HG03457 (cell line): ENCODE data around the gene PCDHB14.
"Not testable (repeated sequence)": the region's sequence is repeated elsewhere in the genome, so short reads cannot be mapped to it uniquely, and the experiment has no call there.

Experiments
- ATAC-seq: cut with Tn5 transposase; IDR thresholded peaks from one replicate; pipeline ENCODE4 v1.9.1; 2021; ENCODE audit warnings: moderate number of reproducible peaks; ENCODE audit not compliant: unreplicated experiment

Gene PCDHB14

DNA sequence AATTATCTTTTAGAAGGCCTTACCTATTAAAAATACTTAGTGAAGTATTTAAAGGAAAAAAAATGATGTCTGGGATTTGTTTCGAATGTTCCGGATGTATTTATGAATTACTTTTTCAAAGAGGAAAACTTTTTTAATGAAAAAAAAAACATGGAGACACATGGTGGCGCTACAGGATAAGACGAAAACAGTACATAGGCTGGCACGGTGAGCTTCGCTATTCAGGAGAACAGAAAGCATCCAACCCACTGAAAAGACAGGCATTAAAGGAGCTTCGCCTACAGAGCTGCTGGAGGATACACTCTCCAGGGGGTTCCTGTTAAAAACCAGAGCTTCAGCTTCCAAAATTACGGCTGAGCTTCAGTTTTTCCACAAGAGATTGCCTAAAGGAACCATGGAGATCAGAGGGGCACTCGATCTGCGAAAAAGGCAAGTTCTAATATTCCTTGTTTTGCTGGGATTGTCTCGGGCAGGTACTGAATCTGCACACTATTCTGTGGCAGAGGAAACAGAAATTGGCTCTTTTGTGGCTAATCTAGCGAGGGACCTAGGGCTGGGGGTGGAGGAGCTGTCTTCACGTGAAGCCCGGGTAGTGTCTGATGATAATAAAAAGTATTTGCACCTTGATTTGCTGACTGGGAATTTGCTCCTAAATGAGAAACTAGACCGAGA lies at the start of gene PCDHB14:
TSS of gene PCDHB14 (plus strand) at position 232 of the 672 bp plus-strand sequence. CDS start at position 395, 163 bp downstream.
- no peak for ATAC-seq

DNA sequence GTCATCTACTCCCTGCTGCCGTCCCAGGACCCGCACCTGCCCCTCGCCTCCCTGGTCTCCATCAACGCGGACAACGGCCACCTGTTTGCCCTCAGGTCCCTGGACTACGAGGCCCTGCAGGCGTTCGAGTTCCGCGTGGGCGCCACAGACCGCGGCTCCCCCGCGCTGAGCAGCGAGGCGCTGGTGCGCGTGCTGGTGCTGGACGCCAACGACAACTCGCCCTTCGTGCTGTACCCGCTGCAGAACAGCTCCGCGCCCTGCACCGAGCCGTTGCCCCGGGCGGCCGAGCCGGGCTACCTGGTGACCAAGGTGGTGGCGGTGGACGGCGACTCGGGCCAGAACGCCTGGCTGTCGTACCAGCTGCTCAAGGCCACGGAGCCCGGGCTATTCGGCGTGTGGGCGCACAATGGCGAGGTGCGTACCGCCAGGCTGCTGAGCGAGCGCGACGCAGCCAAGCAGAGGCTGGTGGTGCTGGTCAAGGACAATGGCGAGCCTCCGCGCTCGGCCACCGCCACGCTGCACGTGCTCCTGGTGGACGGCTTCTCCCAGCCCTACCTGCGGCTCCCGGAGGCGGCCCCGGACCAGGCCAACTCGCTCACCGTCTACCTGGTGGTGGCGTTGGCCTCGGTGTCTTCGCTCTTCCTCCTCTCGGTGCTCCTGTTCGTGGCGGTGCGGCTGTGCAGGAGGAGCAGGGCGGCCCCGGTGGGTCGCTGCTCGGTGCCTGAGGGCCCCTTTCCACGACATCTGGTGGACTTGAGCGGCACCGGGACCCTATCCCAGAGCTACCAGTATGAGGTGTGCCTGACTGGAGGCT lies 48.6 kb upstream of the PCDHB14 start:
- ATAC-seq = not testable (repeated sequence)

DNA sequence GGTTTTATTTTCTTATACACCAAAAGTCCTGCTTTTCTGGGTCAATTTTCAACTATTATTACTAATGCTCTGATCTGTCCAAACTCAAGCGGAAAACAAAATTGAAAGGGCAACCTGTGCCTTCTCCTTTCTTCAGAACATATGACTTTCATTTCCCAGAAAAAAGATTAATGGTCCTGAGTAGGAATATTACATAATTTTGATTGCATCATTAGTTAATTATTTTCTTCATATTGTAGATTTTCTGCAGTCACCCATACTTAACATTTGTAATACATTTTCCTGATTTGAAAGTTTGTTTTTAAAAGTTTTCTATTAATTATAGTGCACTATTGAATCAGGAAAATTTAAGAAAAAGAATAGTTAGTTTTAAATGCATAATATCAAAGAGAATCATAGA lies 47.2 kb upstream of the PCDHB14 start:
- no peak for ATAC-seq

DNA sequence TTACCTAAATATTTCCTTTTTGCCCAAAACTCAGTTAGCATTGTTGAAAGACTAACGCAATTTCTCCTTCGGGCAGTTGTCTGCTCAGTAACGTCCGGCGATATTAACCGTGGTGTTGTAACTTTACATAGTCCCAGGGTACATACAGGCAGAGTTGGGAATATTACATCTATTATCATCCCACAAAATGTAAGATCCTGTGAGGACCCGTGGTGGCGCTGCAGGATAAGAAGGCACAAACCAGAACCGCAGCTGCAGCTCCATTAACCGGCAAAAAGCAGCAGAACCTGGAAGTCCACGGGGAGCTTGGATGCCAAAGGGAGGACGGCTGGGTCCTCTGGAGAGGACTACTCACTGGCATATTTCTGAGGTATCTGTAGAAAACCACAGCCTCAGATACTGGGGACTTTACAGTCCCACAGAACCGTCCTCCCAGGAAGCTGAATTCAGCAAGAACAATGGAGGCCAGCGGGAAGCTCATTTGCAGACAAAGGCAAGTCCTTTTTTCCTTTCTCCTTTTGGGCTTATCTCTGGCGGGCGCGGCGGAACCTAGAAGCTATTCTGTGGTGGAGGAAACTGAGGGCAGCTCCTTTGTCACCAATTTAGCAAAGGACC lies 45.5 kb upstream of the PCDHB14 start, which contains the start of gene PCDHB8:
TSS of gene PCDHB8 (plus strand) at position 214 of the 615 bp plus-strand sequence. CDS start at position 459, 245 bp downstream.
- ATAC-seq = not testable (repeated sequence)

DNA sequence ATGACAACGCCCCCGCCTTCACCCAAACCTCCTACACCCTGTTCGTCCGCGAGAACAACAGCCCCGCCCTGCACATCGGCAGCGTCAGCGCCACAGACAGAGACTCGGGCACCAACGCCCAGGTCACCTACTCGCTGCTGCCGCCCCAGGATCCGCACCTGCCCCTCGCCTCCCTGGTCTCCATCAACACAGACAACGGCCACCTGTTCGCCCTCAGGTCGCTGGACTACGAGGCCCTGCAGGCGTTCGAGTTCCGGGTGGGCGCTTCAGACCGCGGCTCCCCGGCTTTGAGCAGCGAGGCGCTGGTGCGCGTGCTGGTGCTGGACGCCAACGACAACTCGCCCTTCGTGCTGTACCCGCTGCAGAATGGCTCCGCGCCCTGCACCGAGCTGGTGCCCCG lies 43.8 kb upstream of the PCDHB14 start:
- ATAC-seq = not testable (repeated sequence)

DNA sequence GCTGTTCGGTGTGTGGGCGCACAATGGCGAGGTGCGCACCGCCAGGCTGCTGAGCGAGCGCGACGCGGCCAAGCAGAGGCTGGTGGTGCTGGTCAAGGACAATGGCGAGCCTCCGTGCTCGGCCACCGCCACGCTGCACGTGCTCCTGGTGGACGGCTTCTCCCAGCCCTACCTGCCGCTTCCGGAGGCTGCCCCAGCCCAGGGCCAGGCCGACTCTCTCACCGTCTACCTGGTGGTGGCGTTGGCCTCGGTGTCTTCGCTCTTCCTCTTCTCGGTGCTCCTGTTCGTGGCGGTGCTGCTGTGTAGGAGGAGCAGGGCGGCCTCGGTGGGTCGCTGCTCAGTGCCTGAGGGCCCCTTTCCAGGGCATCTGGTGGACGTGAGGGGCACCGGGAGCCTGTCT lies 43.3 kb upstream of the PCDHB14 start:
- ATAC-seq = not testable (repeated sequence)

DNA sequence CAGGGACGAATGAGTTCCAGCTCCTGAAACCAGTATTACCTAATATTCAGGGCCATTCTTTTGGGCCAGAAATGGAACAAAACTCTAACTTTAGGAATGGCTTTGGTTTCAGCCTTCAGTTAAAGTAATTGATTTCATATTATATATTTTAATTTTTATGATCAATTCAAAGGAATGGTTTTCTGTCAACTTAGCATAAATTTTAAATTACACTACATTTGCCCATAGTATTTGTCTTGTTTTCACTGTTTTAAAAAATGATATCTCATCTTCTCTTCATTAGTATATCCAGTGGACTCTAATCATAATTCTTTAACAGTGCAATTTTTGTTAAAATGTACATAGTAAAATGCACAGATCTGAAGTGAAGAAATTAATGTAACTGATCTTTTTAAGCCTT lies 42.8 kb upstream of the PCDHB14 start:
- ATAC-seq = no peak

DNA sequence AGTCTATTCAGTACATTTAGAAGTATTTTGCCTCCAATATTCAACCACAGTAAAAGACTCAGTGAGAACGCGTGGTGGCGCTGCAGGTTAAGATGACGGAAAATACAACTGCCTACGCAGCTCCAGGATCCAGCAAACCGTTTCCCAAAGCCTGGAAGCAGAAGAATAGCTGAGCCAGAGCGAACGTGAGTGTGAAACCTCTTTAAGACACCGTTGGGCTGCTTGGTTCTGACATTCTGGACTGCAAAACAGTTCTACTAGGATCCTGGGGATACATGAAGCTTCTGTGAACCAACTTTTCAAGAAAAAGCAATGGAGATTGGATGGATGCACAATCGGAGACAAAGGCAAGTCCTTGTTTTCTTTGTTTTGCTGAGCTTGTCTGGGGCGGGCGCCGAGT lies 40.9 kb upstream of the PCDHB14 start, which contains the start of gene PCDHB16:
TSS of gene PCDHB16 (plus strand) at position 140 of the 400 bp plus-strand sequence. CDS start at position 313, 173 bp downstream.
- ATAC-seq = no peak

DNA sequence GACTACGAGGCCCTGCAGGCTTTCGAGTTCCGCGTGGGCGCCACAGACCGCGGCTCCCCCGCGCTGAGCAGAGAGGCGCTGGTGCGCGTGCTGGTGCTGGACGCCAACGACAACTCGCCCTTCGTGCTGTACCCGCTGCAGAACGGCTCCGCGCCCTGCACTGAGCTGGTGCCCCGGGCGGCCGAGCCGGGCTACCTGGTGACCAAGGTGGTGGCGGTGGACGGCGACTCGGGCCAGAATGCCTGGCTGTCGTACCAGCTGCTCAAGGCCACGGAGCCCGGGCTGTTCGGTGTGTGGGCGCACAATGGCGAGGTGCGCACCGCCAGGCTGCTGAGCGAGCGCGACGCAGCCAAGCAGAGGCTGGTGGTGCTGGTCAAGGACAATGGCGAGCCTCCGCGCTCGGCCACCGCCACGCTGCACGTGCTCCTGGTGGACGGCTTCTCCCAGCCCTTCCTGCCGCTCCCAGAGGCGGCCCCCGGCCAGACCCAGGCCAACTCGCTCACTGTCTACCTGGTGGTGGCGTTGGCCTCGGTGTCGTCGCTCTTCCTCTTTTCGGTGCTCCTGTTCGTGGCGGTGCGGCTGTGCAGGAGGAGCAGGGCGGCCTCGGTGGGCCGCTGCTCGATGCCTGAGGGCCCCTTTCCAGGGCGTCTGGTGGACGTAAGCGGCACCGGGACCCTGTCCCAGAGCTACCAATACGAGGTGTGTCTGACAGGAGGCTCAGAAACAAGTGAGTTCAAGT lies 38.9 kb upstream of the PCDHB14 start:
- ATAC-seq = not testable (repeated sequence)

DNA sequence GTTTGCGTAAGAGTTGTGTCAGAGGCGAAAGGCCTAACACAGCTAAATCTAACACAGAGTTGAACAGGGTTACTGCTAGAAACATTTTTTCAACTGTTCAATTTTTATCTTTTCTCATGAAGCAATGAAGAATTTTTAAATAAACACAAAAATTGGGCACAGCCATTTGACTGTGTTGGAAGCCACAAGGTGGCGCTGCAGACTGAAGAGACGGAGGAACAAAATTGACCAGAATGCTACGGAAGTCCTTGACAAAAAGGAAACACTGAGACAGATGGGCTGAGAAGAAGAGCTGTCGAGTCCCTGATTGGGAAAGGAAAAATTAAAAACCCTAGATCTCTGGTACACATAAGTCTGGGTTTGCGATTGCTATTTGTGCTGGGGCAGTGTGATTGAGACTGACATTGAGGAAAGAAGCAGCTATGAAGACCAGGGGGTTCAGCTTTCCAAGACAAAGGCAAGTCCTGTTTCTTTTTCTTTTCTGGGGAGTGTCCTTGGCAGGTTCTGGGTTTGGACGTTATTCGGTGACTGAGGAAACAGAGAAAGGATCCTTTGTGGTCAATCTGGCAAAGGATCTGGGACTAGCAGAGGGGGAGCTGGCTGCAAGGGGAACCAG lies 36.1 kb upstream of the PCDHB14 start, which contains the start of gene PCDHB9:
TSS of gene PCDHB9 (plus strand) at position 265 of the 616 bp plus-strand sequence. CDS start at position 423, 158 bp downstream.
- ATAC-seq = no peak

DNA sequence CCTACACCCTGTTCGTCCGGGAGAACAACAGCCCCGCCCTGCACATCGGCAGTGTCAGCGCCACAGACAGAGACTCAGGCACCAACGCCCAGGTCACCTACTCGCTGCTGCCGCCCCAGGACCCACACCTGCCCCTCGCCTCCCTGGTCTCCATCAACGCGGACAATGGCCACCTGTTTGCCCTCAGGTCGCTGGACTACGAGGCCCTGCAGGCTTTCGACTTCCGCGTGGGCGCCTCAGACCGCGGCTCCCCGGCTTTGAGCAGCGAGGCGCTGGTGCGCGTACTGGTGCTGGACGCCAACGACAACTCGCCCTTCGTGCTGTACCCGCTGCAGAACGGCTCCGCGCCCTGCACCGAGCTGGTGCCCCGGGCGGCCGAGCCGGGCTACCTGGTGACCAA lies 34.5 kb upstream of the PCDHB14 start:
- not testable (repeated sequence) for ATAC-seq

DNA sequence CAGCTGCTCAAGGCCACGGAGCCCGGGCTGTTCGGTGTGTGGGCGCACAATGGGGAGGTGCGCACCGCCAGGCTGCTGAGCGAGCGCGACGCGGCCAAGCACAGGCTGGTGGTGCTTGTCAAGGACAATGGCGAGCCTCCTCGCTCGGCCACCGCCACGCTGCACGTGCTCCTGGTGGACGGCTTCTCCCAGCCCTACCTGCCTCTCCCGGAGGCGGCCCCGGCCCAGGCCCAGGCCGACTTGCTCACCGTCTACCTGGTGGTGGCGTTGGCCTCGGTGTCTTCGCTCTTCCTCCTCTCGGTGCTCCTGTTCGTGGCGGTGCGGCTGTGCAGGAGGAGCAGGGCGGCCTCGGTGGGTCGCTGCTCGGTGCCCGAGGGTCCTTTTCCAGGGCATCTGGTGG lies 34.0 kb upstream of the PCDHB14 start:
- not testable (repeated sequence) for ATAC-seq

DNA sequence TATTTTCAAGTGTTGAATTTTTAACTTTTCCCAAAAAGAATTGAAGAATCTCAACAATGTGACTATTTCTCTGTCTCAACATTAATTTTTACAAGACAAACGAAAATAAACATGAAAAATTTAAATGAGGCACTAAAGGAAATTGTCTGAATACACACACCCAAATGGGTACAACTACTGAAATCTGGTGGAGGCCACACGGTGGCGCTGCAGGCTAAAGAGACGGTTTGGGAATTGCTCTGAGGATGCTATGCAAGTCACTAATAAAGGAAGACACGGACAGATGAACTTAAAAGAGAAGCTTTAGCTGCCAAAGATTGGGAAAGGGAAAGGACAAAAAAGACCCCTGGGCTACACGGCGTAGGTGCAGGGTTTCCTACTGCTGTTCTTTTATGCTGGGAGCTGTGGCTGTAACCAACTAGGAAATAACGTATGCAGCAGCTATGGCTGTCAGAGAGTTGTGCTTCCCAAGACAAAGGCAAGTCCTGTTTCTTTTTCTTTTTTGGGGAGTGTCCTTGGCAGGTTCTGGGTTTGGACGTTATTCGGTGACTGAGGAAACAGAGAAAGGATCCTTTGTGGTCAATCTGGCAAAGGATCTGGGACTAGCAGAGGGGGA lies 30.9 kb upstream of the PCDHB14 start, which contains the start of gene PCDHB10:
TSS of gene PCDHB10 (plus strand) at position 244 of the 616 bp plus-strand sequence. CDS start at position 444, 200 bp downstream.
- no peak for ATAC-seq

DNA sequence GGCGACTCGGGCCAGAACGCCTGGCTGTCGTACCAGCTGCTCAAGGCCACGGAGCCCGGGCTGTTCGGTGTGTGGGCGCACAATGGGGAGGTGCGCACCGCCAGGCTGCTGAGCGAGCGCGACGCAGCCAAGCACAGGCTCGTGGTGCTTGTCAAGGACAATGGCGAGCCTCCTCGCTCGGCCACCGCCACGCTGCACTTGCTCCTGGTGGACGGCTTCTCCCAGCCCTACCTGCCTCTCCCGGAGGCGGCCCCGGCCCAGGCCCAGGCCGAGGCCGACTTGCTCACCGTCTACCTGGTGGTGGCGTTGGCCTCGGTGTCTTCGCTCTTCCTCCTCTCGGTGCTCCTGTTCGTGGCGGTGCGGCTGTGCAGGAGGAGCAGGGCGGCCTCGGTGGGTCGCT lies 28.8 kb upstream of the PCDHB14 start:
- not testable (repeated sequence) for ATAC-seq

DNA sequence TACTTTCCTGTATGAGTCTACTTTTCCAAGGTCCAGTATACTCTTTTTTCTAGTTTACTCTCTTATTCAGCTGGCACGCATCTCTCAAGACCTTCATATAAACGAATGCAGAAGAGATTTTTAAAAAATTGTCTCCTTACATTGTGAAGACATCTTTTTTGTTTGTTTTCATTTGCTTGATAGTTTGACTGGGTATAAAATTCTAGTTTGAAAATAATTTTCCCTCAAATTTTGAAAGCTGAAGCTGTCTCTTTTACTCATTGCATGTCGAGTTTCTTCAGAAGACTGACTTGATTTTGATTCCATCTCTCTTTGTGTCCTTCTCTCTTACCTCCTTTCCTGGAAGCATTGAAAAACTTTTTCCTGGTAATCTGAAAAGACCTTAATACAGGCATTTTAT lies 26.8 kb upstream of the PCDHB14 start:
- ATAC-seq = no peak

DNA sequence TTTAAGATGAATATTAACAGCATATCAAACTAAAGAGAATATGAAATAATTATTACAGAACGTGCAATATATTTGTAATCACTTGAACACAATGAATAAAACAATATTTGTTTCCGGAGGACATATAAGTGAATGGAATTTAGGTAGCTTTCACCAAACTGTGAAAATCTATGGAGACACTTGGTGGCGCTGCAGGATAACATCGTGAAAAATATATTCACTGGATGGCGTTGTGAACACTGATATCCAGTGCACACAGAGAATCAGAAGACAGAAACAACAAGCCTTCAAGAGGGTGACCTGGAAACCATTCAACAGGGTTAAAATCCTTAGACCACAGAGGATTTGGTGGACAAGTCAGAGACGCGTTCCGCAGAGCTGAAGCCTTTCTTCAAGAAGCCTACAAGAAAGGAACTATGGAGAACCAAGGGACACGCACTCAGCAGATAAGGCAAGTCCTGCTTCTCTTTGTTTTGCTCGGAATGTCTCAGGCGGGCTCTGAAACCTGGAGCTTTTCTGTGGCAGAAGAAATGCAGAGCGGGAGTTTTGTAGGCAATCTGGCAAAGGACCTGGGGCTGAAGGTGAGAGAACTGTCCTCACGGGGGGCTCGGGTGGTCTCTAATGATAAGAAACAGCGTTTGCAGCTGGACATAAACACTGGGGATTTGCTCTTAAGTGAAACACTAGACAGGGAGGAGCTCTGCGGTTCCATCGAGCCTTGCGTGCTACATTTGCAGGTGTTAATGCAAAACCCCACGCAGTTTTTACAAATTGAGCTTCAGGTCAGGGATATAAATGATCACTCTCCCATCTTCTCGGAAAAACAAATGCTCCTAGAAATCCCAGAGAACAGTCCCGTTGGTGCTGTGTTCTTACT lies 23.5 kb upstream of the PCDHB14 start, which contains the start of gene PCDHB11:
TSS of gene PCDHB11 (plus strand) at position 269 of the 877 bp plus-strand sequence. CDS start at position 417, 148 bp downstream.
- ATAC-seq = no peak

DNA sequence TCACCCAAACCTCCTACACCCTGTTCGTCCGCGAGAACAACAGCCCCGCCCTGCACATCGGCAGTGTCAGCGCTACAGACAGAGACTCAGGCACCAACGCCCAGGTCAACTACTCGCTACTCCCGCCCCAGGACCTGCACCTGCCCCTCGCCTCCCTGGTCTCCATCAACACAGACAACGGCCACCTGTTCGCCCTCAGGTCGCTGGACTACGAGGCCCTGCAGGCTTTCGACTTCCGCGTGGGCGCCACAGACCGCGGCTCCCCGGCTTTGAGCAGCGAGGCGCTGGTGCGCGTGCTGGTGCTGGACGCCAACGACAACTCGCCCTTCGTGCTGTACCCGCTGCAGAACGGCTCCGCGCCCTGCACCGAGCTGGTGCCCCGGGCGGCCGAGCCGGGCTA lies 22.0 kb upstream of the PCDHB14 start:
- ATAC-seq = not testable (repeated sequence)

DNA sequence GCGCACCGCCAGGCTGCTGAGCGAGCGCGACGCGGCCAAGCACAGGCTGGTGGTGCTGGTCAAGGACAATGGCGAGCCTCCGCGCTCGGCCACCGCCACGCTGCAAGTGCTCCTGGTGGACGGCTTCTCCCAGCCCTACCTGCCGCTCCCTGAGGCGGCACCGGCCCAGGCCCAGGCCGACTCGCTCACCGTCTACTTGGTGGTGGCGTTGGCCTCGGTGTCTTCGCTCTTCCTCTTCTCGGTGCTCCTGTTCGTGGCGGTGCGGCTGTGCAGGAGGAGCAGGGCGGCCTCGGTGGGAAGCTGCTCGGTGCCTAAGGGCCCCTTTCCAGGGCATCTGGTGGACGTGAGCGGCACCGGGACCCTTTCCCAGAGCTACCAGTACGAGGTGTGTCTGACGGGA lies 21.5 kb upstream of the PCDHB14 start:
- not testable (repeated sequence) for ATAC-seq
